ENCODE measurements around the gene IRS2. TPM values are rescaled to one million over a fixed set of nuclear protein-coding genes. Genes with fewer than 3 reads are reported as not detected.
A peak's percentile ranks its signal among the peaks of the same experiment; 100 is the strongest.

The IRS2 gene
- total RNA-seq, 1 donor from 2014 or later, result 12.1 TPM

- DNase-seq, result no peak
- peak; percentile 27 for ATAC-seq (ENCODE audit: poor library complexity)
- intact Hi-C loops (cut with DNase I), result no loop called here
Measured at GRCh38 chr13:109767023-109767422, 19.4 kb downstream of the IRS2 start.

GRCh38 chr13:109764470-109765291 is 21.7 kb downstream of the IRS2 start:
- DNase-seq (no peak), ATAC-seq (ENCODE audit: poor library complexity) (peak; percentile 57)
- intact Hi-C loops (cut with DNase I), result no loop called here

- ATAC-seq (ENCODE audit: poor library complexity), result peak; percentile 23
Measured at GRCh38 chr13:109764045-109764444, 22.3 kb downstream of the IRS2 start.

GRCh38 chr13:109762791-109763190 is 23.6 kb downstream of the IRS2 start:
- no peak for DNase-seq
- ATAC-seq (ENCODE audit: poor library complexity), result no peak
- intact Hi-C loops (cut with DNase I), result no loop called here

More at GRCh38 chr13:109764045-109764444, 22.3 kb downstream of the IRS2 start:
- DNase-seq, result no peak
- intact Hi-C loops (cut with DNase I), result no loop called here

- intact Hi-C loops (cut with DNase I), result no loop called here
- ATAC-seq (ENCODE audit: poor library complexity) (no peak), DNase-seq (no peak)
Measured at GRCh38 chr13:109761695-109762094, 24.7 kb downstream of the IRS2 start.

GRCh38 chr13:109760951-109761350 is 25.4 kb downstream of the IRS2 start:
- intact Hi-C loops (cut with DNase I), result no loop called here
- ATAC-seq (ENCODE audit: poor library complexity), result no peak
- no peak for DNase-seq

- intact Hi-C loops (cut with DNase I), result no loop called here
- ATAC-seq (ENCODE audit: poor library complexity), result no peak
Measured at GRCh38 chr13:109760402-109760801, 26.0 kb downstream of the IRS2 start.

GRCh38 chr13:109759609-109760008 is 26.8 kb downstream of the IRS2 start:
- DNase-seq, result no peak
- ATAC-seq (ENCODE audit: poor library complexity), result no peak
- intact Hi-C loops (cut with DNase I), result no loop called here

More at GRCh38 chr13:109760402-109760801, 26.0 kb downstream of the IRS2 start:
- DNase-seq, result no peak

- ATAC-seq (ENCODE audit: poor library complexity), result no peak
- intact Hi-C loops (cut with DNase I), result no loop called here
- no peak for DNase-seq
Measured at GRCh38 chr13:109758937-109759480, 27.4 kb downstream of the IRS2 start.

- ATAC-seq (ENCODE audit: poor library complexity) (peak; percentile 79), DNase-seq (no peak)
- intact Hi-C loops (cut with DNase I), result no loop called here
Measured at GRCh38 chr13:109756778-109757177, 29.6 kb downstream of the IRS2 start.

GRCh38 chr13:109755997-109756396 is 30.4 kb downstream of the IRS2 start:
- DNase-seq (no peak), ATAC-seq (ENCODE audit: poor library complexity) (no peak)
- intact Hi-C loops (cut with DNase I), result no loop called here

GRCh38 chr13:109755551-109755950 is 30.8 kb downstream of the IRS2 start:
- no peak for DNase-seq
- intact Hi-C loops (cut with DNase I), result no loop called here
- ATAC-seq (ENCODE audit: poor library complexity), result no peak

GRCh38 chr13:109751477-109751876 is 34.9 kb downstream of the IRS2 start:
- ATAC-seq (ENCODE audit: poor library complexity) (no peak), DNase-seq (no peak)
- intact Hi-C loops (cut with DNase I), result no loop called here

- DNase-seq (no peak), ATAC-seq (ENCODE audit: poor library complexity) (no peak)
- intact Hi-C loops (cut with DNase I), result no loop called here
Measured at GRCh38 chr13:109750221-109750775, 36.1 kb downstream of the IRS2 start.

- DNase-seq, result no peak
- intact Hi-C loops (cut with DNase I), result no loop called here
Measured at GRCh38 chr13:109749365-109749764, 37.0 kb downstream of the IRS2 start.

GRCh38 chr13:109748677-109749076 is 37.7 kb downstream of the IRS2 start:
- DNase-seq, result no peak
- intact Hi-C loops (cut with DNase I), result no loop called here
- no peak for ATAC-seq (ENCODE audit: poor library complexity)

More at GRCh38 chr13:109749365-109749764, 37.0 kb downstream of the IRS2 start:
- ATAC-seq (ENCODE audit: poor library complexity), result no peak

GRCh38 chr13:109747524-109747923 is 38.9 kb downstream of the IRS2 start:
- no peak for DNase-seq
- ATAC-seq (ENCODE audit: poor library complexity), result no peak
- intact Hi-C loops (cut with DNase I), result no loop called here

GRCh38 chr13:109746364-109746763 is 40.0 kb downstream of the IRS2 start:
- DNase-seq (no peak), ATAC-seq (ENCODE audit: poor library complexity) (no peak)
- intact Hi-C loops (cut with DNase I), result no loop called here

GRCh38 chr13:109745702-109746101 is 40.7 kb downstream of the IRS2 start:
- ATAC-seq (ENCODE audit: poor library complexity) (no peak), DNase-seq (no peak)
- intact Hi-C loops (cut with DNase I), result no loop called here

GRCh38 chr13:109745060-109745459 is 41.3 kb downstream of the IRS2 start:
- ATAC-seq (ENCODE audit: poor library complexity), result no peak
- no peak for DNase-seq
- intact Hi-C loops (cut with DNase I), result no loop called here

Data from Right ventricle myocardium superior (tissue), 1 donor.